ENCODE data around the gene KCNMA1. TPM values are rescaled to one million over a fixed set of nuclear protein-coding genes. Genes with fewer than 3 reads are reported as not detected.

Gene KCNMA1
- polyA plus RNA-seq, 1 experiment = 21.4 TPM

DNA sequence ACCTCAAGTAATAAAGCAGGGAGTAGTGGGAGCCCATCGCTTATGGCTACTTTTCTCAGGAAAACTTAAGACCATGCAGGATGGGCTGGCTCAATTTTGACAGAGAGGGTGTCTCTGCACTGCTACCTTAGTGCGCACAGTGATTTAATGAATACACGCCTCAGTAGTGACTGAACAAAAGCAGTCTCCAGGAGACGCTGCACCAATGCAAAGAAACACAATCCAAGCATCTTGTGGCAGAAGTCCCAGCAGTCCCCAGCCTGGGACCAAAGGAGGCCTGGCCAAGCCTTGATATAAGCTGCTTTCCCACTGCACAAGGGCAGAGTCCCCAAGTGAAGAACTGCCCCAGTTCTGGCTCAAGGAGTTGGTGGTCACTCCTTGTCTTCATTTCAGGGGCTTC lies 368.9 kb downstream of the KCNMA1 start:
- TF ChIP-seq CTCF (IDR thresholded peaks at IDR 0.05; ENCODE audit: insufficient read depth, low read depth, low read length) = no peak
- Histone ChIP-seq H3K36me3 (ENCODE audit: control insufficient read depth, insufficient read depth, low read length) (no peaks in the 10 kb centered on the region), H3K27me3 (ENCODE audit: control insufficient read depth, insufficient read depth, low read length) (no peaks in the 10 kb centered on the region), H3K4me3 (ENCODE audit: low read depth, low read length) (no peak overlapping the region)
- POLR2A ChIA-PET = no interaction called here
- DNase-seq (ENCODE audit: low read depth) = no peak
- CTCF ChIA-PET = no interaction called here

DNA sequence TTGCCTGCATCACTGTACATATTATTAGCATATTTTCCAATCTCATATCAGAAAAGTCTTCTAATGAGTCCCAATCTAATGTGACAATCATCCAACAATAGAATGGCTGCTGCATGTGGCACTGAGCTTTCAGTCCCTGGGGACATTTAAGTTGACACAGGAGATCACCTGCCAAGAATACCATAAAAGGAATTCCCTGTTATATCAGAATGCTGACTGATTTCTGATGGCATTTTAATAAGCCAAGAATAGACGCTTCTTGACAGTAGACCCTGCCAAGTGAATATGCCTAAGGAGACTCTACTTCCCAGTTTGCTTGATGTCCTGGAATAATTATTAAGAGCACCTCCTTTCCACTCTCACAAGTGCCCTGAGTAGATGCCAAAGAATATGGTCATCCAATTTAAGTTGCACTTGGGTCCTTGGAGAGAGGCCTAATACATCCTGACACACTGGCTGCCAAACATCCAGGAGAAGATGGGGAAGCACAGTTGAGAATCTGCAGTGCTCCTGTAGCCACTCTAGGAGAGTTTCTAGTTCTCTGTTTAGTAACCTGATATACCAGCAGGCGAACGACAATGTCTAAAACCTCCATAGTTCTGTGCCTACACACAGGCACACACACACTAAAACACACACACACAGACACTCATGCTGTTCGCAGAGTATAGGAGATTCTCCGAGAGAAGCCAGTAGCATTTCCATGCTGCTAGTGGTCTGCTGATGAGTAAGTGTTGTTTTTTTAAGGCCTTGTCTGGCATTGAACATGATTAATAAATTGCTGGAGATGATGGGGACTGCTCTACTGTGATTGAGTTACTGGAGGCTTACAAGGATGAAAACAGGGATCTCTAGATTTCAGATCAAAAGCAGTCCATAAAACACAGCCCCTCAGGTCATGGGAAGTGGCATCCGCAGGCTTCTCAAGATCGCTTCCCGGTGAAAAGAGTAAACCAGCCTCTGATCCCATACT lies 369.6 kb downstream of the KCNMA1 start:
- no peak for DNase-seq (ENCODE audit: low read depth)

DNA sequence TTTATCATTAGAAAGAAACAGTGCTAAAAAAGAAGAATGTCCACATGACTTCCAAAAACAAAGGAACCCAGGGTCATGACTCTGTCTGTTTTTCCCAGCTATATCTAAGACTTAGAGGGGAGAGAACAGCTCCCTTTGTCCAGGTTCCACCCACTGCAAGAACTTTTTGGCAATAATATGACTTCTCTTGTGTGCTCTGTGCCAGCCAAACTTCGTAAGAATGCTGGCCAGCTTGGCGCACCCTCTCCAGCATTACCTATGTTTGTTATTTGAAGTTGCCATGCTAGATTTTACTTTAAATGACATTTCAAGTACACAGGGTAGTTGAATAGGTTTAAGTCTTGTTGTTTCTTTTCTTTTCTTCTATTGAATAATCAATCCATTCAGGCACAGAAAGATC lies 371.4 kb downstream of the KCNMA1 start:
- DNase-seq (ENCODE audit: low read depth) = no peak
- H3K36me3 ChIP-seq (ENCODE audit: control insufficient read depth, insufficient read depth, low read length) = no peaks in the 10 kb centered on the region
- no peak overlapping the region for H3K4me3 ChIP-seq (ENCODE audit: low read depth, low read length)
- POLR2A ChIA-PET = no interaction called here
- CTCF ChIA-PET = interaction anchor here (1.3 to 1.4 kb wide), 2 partner anchors 15 to 24 kb away, joined by 3 to 4 read pairs; no protein-coding TSS in a partner anchor
- H3K27me3 ChIP-seq (ENCODE audit: control insufficient read depth, insufficient read depth, low read length) = no peaks in the 10 kb centered on the region
- TF ChIP-seq CTCF (IDR thresholded peaks at IDR 0.05; ENCODE audit: insufficient read depth, low read depth, low read length) = no peak

More for the DNA sequence above, 369.6 kb downstream of the KCNMA1 start:
- H3K27me3 ChIP-seq (ENCODE audit: control insufficient read depth, insufficient read depth, low read length) = no peaks in the 10 kb centered on the region
- TF ChIP-seq CTCF (IDR thresholded peaks at IDR 0.05; ENCODE audit: insufficient read depth, low read depth, low read length) = no peak
- no peaks in the 10 kb centered on the region for H3K36me3 ChIP-seq (ENCODE audit: control insufficient read depth, insufficient read depth, low read length)
- no peak overlapping the region for H3K4me3 ChIP-seq (ENCODE audit: low read depth, low read length)
- CTCF ChIA-PET = interaction anchor here (0.8 to 0.9 kb wide), 2 partner anchors 113 to 124 kb away, joined by 3 read pairs; no protein-coding TSS in a partner anchor
- POLR2A ChIA-PET = no interaction called here

DNA sequence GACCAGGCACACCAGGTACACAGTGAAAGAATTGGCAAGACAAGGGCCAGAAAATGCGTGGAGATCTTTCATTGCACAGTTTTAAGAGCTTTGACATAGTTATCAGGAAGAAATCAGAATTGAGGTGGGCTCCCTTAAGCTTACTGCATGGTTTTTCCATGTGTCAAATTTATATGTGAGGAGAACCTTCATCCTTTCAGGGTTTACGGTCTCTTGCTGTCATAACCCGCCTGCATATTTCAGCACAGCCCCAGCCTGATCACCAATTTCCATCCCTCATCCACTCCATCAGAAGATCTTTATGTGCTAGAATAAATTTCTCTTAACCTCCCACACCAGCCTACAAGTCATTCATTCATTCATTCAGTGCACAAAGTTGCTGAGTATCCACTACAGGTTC lies 373.1 kb downstream of the KCNMA1 start:
- ChIA-PET CTCF (interaction anchor here (0.8 to 1.6 kb wide), 3 partner anchors 9 to 18 kb away, joined by 3 to 4 read pairs (median 3); no protein-coding TSS in a partner anchor), POLR2A (no interaction called here)
- DNase-seq (ENCODE audit: low read depth) = no peak
- no peak overlapping the region for H3K4me3 ChIP-seq (ENCODE audit: low read depth, low read length)
- no peaks in the 10 kb centered on the region for H3K36me3 ChIP-seq (ENCODE audit: control insufficient read depth, insufficient read depth, low read length)
- H3K27me3 ChIP-seq (ENCODE audit: control insufficient read depth, insufficient read depth, low read length) = no peaks in the 10 kb centered on the region
- TF ChIP-seq CTCF (IDR thresholded peaks at IDR 0.05; ENCODE audit: insufficient read depth, low read depth, low read length) = no peak

DNA sequence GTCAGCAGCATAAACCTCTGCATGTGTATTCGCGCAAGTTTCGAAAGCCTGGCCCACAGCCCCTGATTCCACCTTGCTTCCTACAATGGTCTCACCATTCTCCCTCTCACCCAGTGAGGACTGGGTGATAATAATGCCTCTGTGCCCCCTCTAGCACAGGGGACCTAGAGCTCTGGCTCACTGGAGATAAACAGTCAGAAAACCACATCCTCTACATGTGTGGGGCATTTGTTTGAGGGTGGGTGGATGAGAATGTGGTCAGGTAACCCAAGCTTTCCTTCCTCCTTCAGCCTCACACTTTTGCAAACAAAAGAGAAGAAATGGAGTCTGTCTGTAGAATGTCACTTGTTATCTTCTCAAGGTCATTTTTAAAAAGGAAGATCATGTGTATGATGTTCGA lies 373.5 kb downstream of the KCNMA1 start:
- no peaks in the 10 kb centered on the region for H3K36me3 ChIP-seq (ENCODE audit: control insufficient read depth, insufficient read depth, low read length)
- no peak for DNase-seq (ENCODE audit: low read depth)
- CTCF ChIA-PET = interaction anchor here (0.8 to 1.6 kb wide), 4 partner anchors 9 to 1228 kb away, joined by 3 to 4 read pairs (median 3); no protein-coding TSS in a partner anchor
- H3K27me3 ChIP-seq (ENCODE audit: control insufficient read depth, insufficient read depth, low read length) = no peaks in the 10 kb centered on the region
- no peak overlapping the region for H3K4me3 ChIP-seq (ENCODE audit: low read depth, low read length)
- POLR2A ChIA-PET = no interaction called here
- TF ChIP-seq CTCF (IDR thresholded peaks at IDR 0.05; ENCODE audit: insufficient read depth, low read depth, low read length) = no peak
